ENCODE results near the gene BYSL. TPM values are rescaled to one million over a fixed set of nuclear protein-coding genes. Genes with fewer than 3 reads are reported as not detected.

BYSL gene
- total RNA-seq, 1 donor from 2014 or later = 16.0 TPM

GRCh38 chr6:41939176-41939847 lies 18.0 kb downstream of the BYSL start:
- TF ChIP-seq CTCF (IDR thresholded peaks at IDR 0.05) (no peak), POLR2AphosphoS5 (IDR thresholded peaks at IDR 0.05; ENCODE audit: insufficient read depth in 1 of 2, low read depth in 1 of 2) (no peak), POLR2A (IDR thresholded peaks at IDR 0.05) (no peak)
- Histone ChIP-seq H3K27ac (peak overlapping the region; percentile 76), H3K4me1 (peaks cover 72% of the 10 kb centered on the region), H3K9me3 (no peaks in the 10 kb centered on the region), H3K27me3 (no peaks in the 10 kb centered on the region), H3K4me3 (no peak overlapping the region), H3K36me3 (peaks cover 0 to 22% of the 10 kb centered on the region in 2 donors)
- intact Hi-C loops (cut with DNase I) = loop anchor here (5.0 kb wide), 1 partner anchor 103 kb away; no protein-coding TSS in a partner anchor
- DNase-seq (ENCODE audit: extremely low spot score in 2 of 2) = peak in 1 of 2 donors; percentile 90

GRCh38 chr6:41939848-41940758 lies 18.8 kb downstream of the BYSL start:
- TF ChIP-seq CTCF (IDR thresholded peaks at IDR 0.05) = no peak
- no peak for TF ChIP-seq POLR2AphosphoS5 (IDR thresholded peaks at IDR 0.05; ENCODE audit: insufficient read depth in 1 of 2, low read depth in 1 of 2)
- no peak for TF ChIP-seq POLR2A (IDR thresholded peaks at IDR 0.05)
- no peak for DNase-seq (ENCODE audit: extremely low spot score in 2 of 2)
- H3K4me1 ChIP-seq = peaks cover 72% of the 10 kb centered on the region
- H3K36me3 ChIP-seq = peaks cover 0 to 15% of the 10 kb centered on the region in 2 donors
- H3K27me3 ChIP-seq = no peaks in the 10 kb centered on the region
- H3K27ac ChIP-seq = peak overlapping the region; percentile 76
- H3K9me3 ChIP-seq = no peaks in the 10 kb centered on the region
- intact Hi-C loops (cut with DNase I) = loop anchor here (5.0 kb wide), 1 partner anchor 102 kb away; no protein-coding TSS in a partner anchor
- peak overlapping the region; percentile 78 to 85 for H3K4me3 ChIP-seq

GRCh38 chr6:41940759-41941279 lies 19.5 kb downstream of the BYSL start:
- intact Hi-C loops (cut with DNase I) = no loop called here
- TF ChIP-seq POLR2AphosphoS5 (IDR thresholded peaks at IDR 0.05; ENCODE audit: insufficient read depth in 1 of 2, low read depth in 1 of 2) (peak in 1 of 2 donors; percentile 58), POLR2A (IDR thresholded peaks at IDR 0.05) (no peak)

GRCh38 chr6:41941280-41942066 lies 20.2 kb downstream of the BYSL start, which contains the start of gene CCND3:
TSS of gene CCND3 (minus strand) at chr6:41941808. CDS start at chr6:41941649, 159 bp downstream.
- peak in 1 of 2 donors; percentile 58 for TF ChIP-seq POLR2A (IDR thresholded peaks at IDR 0.05)
- peak; percentile 42 to 60 for TF ChIP-seq POLR2AphosphoS5 (IDR thresholded peaks at IDR 0.05; ENCODE audit: insufficient read depth in 1 of 2, low read depth in 1 of 2)
- no peak for TF ChIP-seq CTCF (IDR thresholded peaks at IDR 0.05)
- H3K27ac ChIP-seq = peak within 1 kb of the TSS; percentile 76
- peaks cover 0 to 5% of the 10 kb centered on the region in 2 donors for H3K36me3 ChIP-seq
- H3K4me1 ChIP-seq = peaks cover 63% of the 10 kb centered on the region
- H3K4me3 ChIP-seq = peak within 1 kb of the TSS; percentile 78 to 85
- H3K27me3 ChIP-seq = no peaks in the 10 kb centered on the region
- no peak for DNase-seq (ENCODE audit: extremely low spot score in 2 of 2)
- H3K9me3 ChIP-seq = no peaks in the 10 kb centered on the region
- intact Hi-C loops (cut with DNase I) = no loop called here

More at GRCh38 chr6:41940759-41941279, 19.5 kb downstream of the BYSL start:
- H3K4me3 ChIP-seq = peak overlapping the region; percentile 78 to 85
- no peak for DNase-seq (ENCODE audit: extremely low spot score in 2 of 2)
- no peaks in the 10 kb centered on the region for H3K9me3 ChIP-seq
- peaks cover 0 to 8% of the 10 kb centered on the region in 2 donors for H3K36me3 ChIP-seq
- no peaks in the 10 kb centered on the region for H3K27me3 ChIP-seq
- peak overlapping the region; percentile 76 for H3K27ac ChIP-seq
- peaks cover 70% of the 10 kb centered on the region for H3K4me1 ChIP-seq
